ENCODE data around the gene UBE3B. TPM values are rescaled to one million over a fixed set of nuclear protein-coding genes. Genes with fewer than 3 reads are reported as not detected.
"Not testable (repeated sequence)": the region's sequence is repeated elsewhere in the genome, so short reads cannot be mapped to it uniquely, and the experiment has no call there.

The UBE3B gene
- total RNA-seq, 1 experiment from 2014 or later: 3,976 TPM

DNA sequence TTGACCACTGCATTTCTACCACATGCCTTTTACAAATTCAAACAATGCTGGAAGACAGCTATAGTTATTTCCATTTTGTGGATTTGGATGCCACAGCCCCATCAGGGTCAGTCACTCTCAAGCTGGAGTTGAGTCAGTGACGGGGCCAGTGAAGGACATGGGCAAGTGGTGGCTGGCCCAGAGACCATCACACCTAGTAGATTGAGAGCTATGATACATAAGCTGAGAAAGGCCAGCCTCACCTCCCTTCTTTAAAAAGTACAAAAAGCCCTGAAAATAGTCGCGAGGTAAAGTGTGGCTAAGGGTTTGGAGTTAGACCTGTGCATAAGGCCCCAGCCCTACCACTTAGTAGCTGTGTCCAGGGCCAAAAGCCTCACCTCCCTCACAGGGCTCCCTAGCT, 4.4 kb upstream of the UBE3B start:
- peak; percentile 76 to 92 for DNase-seq (ENCODE audit: low read depth in 1 of 2, low spot score in 2 of 2)
- peaks cover 52% of the 10 kb centered on the region for H3K36me3 ChIP-seq
- H3K27me3 ChIP-seq (replicated peaks): no peaks in the 10 kb centered on the region
- peaks cover 14% of the 10 kb centered on the region for H3K4me1 ChIP-seq (replicated peaks)
- H3K9me3 ChIP-seq (replicated peaks): no peaks in the 10 kb centered on the region
- H3K4me3 ChIP-seq: no peak overlapping the region
- no peak overlapping the region for H3K27ac ChIP-seq

DNA sequence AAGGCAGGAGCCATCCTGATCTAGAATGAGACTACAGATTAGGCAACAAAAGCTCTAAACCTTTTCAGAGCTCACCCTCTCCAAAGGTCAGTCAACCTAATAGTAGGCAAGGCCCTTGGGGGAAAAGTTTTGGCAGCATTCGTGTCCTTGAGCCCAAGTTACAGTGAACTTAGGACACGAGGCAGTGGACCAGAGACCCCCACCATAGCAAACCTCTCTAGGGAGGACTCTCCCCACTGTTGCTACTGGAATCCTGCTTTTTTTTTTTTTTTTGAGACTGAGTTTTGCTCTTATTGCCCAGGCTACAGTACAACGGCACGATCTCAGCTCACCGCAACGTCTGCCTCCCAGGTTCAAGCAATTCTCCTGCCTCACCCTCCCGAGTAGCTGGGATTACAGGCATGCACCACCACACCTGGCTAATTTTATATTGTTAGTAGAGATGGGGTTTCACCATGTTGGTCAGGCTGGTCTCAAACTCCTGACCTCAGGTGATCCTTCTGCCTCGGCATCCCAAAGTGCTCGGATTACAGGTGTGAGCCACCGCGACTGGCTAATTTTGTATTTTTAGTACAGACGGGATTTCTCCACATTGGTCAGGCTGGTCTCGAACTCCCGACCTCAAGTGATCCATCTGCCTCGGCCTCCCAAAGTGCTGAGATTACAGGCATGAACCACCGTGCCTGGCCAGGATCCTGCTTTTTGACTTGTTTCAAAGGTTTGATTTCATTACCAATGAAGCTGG, 3.7 kb upstream of the UBE3B start:
- H3K27ac ChIP-seq; H3K9me3 ChIP-seq (replicated peaks); H3K4me3 ChIP-seq; H3K27me3 ChIP-seq (replicated peaks): not testable (repeated sequence)
- Histone ChIP-seq H3K4me1 (replicated peaks) (peaks cover 21% of the 10 kb centered on the region), H3K36me3 (peaks cover 51% of the 10 kb centered on the region)
- peak in 1 of 2 experiments; percentile 92 for DNase-seq (ENCODE audit: low read depth in 1 of 2, low spot score in 2 of 2)

DNA sequence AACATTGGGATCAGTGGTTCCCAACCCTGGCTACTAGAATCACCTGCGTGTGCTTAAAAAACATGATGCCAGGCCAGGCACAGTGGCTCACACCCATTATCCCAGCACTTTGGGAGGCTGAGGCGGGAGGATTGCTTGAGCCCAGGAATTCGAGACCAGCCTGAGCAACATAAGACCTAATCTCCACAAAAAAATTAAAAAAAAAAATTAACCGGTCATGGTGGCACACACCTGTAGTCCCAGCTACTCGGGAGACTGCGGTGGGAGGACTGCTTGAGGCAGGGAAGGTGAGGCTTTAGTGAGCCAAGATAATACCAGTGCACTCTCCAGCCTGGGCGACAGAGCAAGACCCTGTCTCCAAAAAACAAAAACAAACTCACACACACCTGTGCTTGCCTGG, 2.3 kb upstream of the UBE3B start:
- DNase-seq (ENCODE audit: low read depth in 1 of 2, low spot score in 2 of 2): peak in 1 of 2 experiments; percentile 92
- Histone ChIP-seq H3K4me3 (no peak overlapping the region), H3K36me3 (peaks cover 61% of the 10 kb centered on the region), H3K9me3 (replicated peaks) (no peaks in the 10 kb centered on the region), H3K4me1 (replicated peaks) (peaks cover 29% of the 10 kb centered on the region), H3K27ac (no peak overlapping the region), H3K27me3 (replicated peaks) (no peaks in the 10 kb centered on the region)

DNA sequence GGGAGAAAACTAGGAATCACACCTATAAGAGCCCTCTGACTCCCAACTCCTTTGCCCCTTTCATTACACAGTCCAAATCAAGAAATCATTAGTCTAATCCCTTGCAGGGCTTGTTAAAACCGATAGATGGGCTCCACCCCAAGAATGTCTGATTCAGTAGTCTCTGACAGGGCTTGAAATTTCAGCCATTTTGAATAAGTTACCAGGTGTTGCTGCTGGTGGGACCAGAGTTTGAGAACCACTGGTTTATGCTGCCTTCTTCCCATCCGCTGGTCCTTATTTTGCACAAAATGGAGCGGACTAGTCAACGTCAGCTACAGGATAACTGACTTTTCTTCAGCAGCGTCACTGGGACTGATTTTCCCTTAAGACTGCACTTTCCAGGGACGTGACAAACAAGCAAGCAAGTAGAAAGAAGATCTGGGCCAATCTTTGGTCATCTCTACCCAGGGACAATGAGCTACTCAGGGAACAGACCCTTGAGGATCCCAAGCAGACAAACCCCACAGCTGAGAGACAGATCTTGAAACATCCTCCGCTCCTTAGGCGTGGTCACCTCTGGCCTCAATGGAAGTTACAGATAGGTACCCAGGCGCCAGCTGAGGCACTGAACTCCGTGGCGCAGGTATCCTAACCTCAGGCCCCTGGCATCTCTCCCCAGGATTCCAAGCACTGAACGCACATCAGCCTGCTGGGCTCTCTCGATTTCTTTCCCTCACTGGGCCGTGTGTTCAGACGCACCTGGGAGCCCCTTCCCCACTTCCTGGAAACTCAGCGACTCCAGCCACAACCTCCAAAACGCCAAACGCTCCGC, 1.2 kb upstream of the UBE3B start:
- H3K9me3 ChIP-seq (replicated peaks): no peaks in the 10 kb centered on the region
- H3K36me3 ChIP-seq: peaks cover 61% of the 10 kb centered on the region
- DNase-seq (ENCODE audit: low read depth in 1 of 2, low spot score in 2 of 2): peak; percentile 96 to 97
- peaks cover 29% of the 10 kb centered on the region for H3K4me1 ChIP-seq (replicated peaks)
- H3K4me3 ChIP-seq: peak overlapping the region; percentile 65
- peak overlapping the region; percentile 97 for H3K27ac ChIP-seq
- H3K27me3 ChIP-seq (replicated peaks): no peaks in the 10 kb centered on the region

DNA sequence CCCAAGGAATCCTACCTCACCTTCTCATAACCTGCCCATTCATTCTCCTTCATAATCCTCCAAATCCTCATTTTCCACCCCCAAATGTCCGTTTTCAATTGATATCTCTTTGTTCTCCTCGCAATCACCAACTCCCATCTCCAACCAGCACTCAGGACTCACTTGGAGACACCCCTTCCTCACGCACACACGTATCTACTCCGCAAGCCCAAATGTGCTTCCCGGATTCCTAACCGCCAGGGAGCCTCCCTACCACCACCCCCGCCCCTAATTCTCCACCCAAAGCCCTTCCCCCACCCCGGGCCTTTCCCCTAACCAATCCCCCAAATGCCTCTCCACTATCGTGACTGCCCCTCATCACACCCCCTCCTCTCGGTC, 638 bp upstream of the UBE3B start:
- Histone ChIP-seq H3K36me3 (peaks cover 66% of the 10 kb centered on the region), H3K27ac (peak overlapping the region; percentile 97), H3K27me3 (replicated peaks) (no peaks in the 10 kb centered on the region), H3K4me1 (replicated peaks) (peaks cover 29% of the 10 kb centered on the region), H3K9me3 (replicated peaks) (no peaks in the 10 kb centered on the region), H3K4me3 (peak overlapping the region; percentile 65)
- no peak for DNase-seq (ENCODE audit: low read depth in 1 of 2, low spot score in 2 of 2)

DNA sequence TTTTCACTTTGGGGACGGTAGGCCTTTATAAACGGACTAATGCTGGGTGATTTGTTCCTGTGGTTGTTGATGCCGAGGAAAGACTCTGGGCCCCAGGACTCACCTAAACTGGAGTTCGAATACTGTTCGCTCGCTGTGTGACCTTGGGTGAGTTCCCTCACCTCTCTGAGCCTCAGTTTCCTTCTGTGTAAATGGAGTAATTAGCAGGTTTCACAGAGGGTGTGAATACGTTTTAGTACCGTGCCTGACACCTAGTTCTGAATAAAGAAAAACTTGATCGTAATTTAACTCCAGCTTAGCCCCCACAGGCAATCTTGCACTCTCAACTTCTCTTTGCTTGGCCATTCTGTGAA, 505 bp downstream of the UBE3B start:
- H3K9me3 ChIP-seq (replicated peaks): no peaks in the 10 kb centered on the region
- H3K36me3 ChIP-seq: peaks cover 76% of the 10 kb centered on the region

DNA sequence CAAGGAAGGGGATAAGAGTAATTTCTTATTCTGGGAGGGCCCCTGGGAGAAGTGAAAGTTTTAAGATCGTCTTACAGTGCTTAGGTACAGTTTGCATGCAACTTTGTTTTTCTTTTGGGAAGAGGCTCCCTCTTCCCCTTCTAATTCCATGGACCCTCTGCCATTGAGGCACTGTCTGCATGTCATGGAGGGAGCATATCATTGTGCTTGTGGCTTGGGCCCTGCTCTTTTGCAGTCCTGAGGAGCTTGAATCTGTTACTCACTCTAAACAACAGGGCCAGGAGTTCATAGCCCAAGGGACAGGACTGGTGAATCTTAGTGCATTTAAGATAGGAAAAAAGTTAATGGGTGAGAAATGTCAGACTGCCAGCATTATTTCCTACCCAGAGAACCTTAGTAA, 2.3 kb downstream of the UBE3B start:
- Histone ChIP-seq H3K27me3 (replicated peaks) (no peaks in the 10 kb centered on the region), H3K4me3 (no peak overlapping the region), H3K27ac (no peak overlapping the region), H3K9me3 (replicated peaks) (no peaks in the 10 kb centered on the region), H3K36me3 (peaks cover 76% of the 10 kb centered on the region), H3K4me1 (replicated peaks) (peaks cover 29% of the 10 kb centered on the region)
- DNase-seq (ENCODE audit: low read depth in 1 of 2, low spot score in 2 of 2): peak; percentile 73 to 88

More for the DNA sequence above, 505 bp downstream of the UBE3B start:
- Histone ChIP-seq H3K27ac (peak overlapping the region; percentile 97), H3K4me1 (replicated peaks) (peaks cover 29% of the 10 kb centered on the region), H3K27me3 (replicated peaks) (no peaks in the 10 kb centered on the region), H3K4me3 (peak overlapping the region; percentile 65)
- DNase-seq (ENCODE audit: low read depth in 1 of 2, low spot score in 2 of 2): no peak

DNA sequence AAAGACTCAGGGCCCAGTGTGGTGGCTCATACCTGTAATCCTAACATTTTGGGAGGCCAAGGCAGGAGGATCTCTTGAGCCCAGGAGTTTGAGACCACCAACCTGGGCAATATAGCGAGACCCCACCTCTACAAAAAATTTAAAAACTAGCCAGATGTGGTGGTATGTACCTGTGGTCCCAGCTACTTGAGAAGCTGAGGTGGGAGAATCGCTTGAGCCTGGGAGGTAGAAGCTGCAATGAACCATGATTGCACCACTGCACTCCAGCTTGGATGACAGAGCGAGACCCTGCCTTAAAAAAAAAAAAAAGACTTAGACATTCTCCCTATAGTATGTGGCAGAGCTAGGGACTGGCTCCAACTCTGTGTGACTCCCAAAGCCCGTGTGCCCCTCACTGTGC, 2.9 kb downstream of the UBE3B start:
- Histone ChIP-seq H3K27ac (no peak overlapping the region), H3K4me1 (replicated peaks) (peaks cover 29% of the 10 kb centered on the region), H3K9me3 (replicated peaks) (no peaks in the 10 kb centered on the region), H3K36me3 (peaks cover 76% of the 10 kb centered on the region), H3K4me3 (no peak overlapping the region), H3K27me3 (replicated peaks) (no peaks in the 10 kb centered on the region)
- DNase-seq (ENCODE audit: low read depth in 1 of 2, low spot score in 2 of 2): peak; percentile 67 to 89

DNA sequence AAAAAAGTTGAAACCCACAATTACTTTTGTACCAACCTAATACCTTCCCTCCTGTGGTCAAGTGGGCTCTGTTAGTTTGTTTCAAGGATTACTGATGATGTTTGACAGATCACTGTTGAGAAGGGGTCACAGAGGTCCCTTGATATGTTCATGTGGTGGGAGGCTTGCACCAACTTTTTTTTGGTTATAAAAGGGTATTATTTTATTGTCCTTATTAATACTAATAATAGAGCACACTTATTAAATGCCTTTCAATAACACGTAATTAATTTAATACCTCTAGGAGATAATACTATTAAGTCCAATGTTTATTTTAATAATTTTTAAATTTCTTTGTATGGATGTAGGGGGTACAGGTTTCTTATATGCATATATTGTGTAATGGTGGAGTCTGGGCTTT, 4.4 kb downstream of the UBE3B start:
- Histone ChIP-seq H3K9me3 (replicated peaks) (no peaks in the 10 kb centered on the region), H3K4me3 (no peak overlapping the region), H3K27ac (no peak overlapping the region), H3K4me1 (replicated peaks) (peaks cover 16% of the 10 kb centered on the region), H3K27me3 (replicated peaks) (no peaks in the 10 kb centered on the region), H3K36me3 (peaks cover 77% of the 10 kb centered on the region)
- peak in 1 of 2 experiments; percentile 66 for DNase-seq (ENCODE audit: low read depth in 1 of 2, low spot score in 2 of 2)

DNA sequence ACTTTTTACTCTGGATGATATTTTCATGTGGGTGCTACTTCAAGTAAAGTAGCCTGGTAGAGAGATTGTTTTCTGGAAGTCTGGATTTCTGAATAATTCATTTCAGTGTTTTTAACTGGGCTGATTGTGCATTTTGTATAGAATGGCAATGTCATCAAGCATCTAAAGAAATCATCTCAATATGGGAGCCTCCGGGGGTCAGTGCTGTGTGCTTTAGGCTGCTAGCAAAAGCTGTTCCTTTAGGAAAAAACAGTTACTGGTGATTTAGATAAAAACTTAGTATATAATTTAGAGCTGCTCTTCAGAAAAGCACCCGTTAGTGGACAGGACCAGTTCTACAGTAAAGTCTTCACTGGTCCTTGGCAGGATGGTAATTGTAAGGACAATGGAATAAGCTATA, 5.1 kb downstream of the UBE3B start:
- peak; percentile 73 to 81 for DNase-seq (ENCODE audit: low read depth in 1 of 2, low spot score in 2 of 2)
- H3K9me3 ChIP-seq (replicated peaks): no peaks in the 10 kb centered on the region
- peaks cover 16% of the 10 kb centered on the region for H3K4me1 ChIP-seq (replicated peaks)
- H3K4me3 ChIP-seq: no peak overlapping the region
- H3K27ac ChIP-seq: no peak overlapping the region
- peaks cover 79% of the 10 kb centered on the region for H3K36me3 ChIP-seq
- no peaks in the 10 kb centered on the region for H3K27me3 ChIP-seq (replicated peaks)

DNA sequence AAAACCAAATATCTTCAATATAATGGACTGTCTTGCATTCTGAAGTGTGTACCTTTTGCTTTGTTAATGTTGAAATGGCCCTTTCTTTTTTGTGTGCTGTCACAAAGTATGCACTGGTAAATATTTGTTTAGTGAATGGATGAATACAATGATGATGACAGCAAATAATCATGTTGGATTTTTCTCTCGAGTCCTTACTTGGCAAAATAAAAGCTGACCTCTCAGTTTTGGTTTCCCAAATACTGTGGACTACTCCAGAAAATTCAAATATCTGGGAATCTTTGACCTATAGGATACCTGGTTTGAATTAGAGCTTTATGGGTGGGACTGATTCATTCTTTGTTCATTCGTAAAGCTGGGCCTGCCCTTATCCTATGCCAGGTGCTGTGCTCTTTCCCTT, 5.5 kb downstream of the UBE3B start:
- Histone ChIP-seq H3K27me3 (replicated peaks) (no peaks in the 10 kb centered on the region), H3K4me1 (replicated peaks) (peaks cover 16% of the 10 kb centered on the region), H3K4me3 (no peak overlapping the region), H3K9me3 (replicated peaks) (no peaks in the 10 kb centered on the region; the same call in 1 of the 2 replicates), H3K27ac (no peak overlapping the region), H3K36me3 (peaks cover 79% of the 10 kb centered on the region)
- no peak for DNase-seq (ENCODE audit: low read depth in 1 of 2, low spot score in 2 of 2)

DNA sequence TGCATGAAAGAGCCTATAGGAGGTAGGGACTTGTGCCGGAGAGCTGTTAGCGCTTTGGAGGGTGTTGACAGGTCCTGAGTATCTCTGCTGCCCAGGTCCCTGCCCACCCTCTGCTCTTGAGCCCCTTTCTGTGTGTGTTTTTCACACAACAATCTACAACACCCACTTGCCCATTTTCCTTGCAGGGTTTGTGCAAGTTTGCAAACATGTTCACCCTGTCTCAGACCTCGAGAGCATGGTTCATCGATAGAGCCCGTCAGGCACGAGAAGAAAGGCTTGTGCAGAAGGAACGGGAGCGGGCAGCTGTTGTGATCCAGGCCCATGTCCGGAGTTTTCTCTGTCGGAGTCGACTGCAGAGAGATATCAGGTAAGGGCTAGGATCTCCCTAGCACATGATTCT, 5.9 kb downstream of the UBE3B start:
- Histone ChIP-seq H3K9me3 (replicated peaks) (no peaks in the 10 kb centered on the region; the same call in 1 of the 2 replicates), H3K27me3 (replicated peaks) (no peaks in the 10 kb centered on the region), H3K36me3 (peaks cover 81% of the 10 kb centered on the region), H3K4me3 (no peak overlapping the region), H3K4me1 (replicated peaks) (peaks cover 12% of the 10 kb centered on the region), H3K27ac (no peak overlapping the region)
- DNase-seq (ENCODE audit: low read depth in 1 of 2, low spot score in 2 of 2): peak; percentile 75 to 96

DNA sequence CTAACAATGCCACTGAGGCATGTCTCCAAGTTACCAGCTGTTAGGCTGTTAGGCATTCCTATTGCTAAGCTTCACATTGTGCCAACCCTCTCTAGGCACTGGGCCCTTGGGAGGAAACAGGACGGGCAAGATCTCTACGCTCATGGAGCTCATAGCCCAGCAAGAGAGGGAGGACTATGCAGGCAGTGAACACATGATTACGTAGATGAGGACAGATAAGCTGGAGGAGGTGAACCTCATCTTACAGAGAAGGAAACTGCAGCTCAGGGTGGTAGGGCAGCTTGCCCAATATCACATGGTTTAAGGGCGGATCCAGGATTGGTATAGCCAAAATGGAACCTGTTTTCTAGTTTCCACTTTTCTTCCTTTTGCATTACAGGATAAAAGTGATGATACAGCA, 7.8 kb downstream of the UBE3B start:
- H3K4me1 ChIP-seq (replicated peaks): no peaks in the 10 kb centered on the region
- no peaks in the 10 kb centered on the region; the same call in 1 of the 2 replicates for H3K9me3 ChIP-seq (replicated peaks)
- H3K36me3 ChIP-seq: peaks cover 89% of the 10 kb centered on the region
- DNase-seq (ENCODE audit: low read depth in 1 of 2, low spot score in 2 of 2): peak in 1 of 2 experiments; percentile 93
- no peak overlapping the region for H3K27ac ChIP-seq
- H3K27me3 ChIP-seq (replicated peaks): no peaks in the 10 kb centered on the region
- H3K4me3 ChIP-seq: no peak overlapping the region
